GM21367 (cell line): ENCODE data around the gene RANGAP1.
"Not testable (repeated sequence)": the region's sequence is repeated elsewhere in the genome, so short reads cannot be mapped to it uniquely, and the experiment has no call there.

Source experiments
- ATAC-seq: cut with Tn5 transposase; IDR thresholded peaks from one replicate; pipeline ENCODE4 v1.9.1; 2021; ENCODE audit not compliant: unreplicated experiment

RANGAP1 gene

DNA sequence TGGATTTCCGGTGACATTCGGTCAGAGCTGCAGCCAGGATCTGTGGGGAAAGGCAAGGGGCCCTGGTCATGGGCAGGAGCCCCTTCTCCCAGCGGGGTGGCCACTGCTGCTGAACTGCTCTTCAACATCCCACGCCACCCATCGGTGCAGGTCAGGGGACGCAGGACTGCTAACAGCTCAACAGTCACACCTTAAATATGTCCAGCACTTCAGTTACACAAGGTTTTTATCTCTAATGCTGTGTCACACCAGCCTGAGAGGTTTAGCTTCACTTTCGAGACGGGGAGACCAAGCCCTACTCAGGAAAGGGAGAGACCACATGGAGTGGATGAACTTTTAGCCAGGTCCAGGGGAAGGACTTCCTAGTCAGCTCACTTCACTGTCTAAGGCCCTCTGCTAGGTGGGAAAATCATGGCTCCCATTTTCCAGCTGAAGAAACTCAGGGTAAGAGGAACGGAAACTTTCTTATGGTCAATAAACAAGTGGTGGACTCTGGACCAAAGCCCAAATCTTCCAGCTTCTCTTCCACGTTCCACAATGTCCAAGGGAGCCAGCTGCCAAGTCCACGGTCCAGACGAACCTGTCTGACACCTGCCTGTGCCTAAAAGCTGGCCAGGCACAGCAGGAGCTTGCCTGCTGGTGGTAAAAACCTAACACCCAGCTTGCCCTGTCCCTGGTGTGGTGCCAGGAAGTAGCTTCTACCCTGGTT, 24.3 kb downstream of the RANGAP1 start:
- ATAC-seq = no peak

DNA sequence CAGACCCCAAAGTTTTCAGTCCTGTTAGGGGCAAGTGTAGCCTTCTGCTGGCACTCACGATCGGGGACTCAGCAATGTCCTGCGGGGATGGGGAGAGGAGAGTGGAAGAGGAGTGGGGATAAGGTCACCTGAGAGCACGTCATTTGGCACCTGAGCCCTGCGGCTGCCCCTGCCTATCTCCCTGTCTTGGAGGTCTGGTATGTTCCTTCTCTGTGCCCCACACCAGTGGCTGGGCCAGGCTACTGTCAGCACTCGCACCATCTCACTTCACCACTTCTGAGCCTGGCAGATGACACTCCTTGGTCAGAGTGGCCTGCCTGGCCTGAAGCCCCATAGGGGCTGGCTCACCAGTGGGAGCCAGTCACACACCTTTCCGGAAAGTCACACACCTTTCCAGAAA, 25.1 kb downstream of the RANGAP1 start:
- no peak for ATAC-seq

DNA sequence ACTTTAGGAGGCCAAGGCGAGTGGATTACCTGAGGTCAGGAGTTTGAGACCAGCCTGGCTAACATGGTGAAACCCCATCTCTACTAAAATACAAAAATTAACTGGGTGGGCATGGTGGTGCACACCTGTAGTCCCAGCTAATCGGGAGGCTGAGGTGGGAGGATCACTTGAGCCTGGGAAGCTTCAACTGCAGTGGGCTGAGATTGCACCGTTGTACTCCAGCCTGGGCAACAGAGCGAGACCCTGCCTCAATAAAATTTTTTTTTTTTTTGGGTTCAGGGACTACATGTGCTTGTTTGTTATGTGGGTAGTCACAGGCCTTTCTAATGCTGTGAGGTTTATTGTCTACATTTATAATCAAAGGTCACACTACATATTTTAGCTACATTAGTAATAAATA, 26.2 kb downstream of the RANGAP1 start:
- not testable (repeated sequence) for ATAC-seq

DNA sequence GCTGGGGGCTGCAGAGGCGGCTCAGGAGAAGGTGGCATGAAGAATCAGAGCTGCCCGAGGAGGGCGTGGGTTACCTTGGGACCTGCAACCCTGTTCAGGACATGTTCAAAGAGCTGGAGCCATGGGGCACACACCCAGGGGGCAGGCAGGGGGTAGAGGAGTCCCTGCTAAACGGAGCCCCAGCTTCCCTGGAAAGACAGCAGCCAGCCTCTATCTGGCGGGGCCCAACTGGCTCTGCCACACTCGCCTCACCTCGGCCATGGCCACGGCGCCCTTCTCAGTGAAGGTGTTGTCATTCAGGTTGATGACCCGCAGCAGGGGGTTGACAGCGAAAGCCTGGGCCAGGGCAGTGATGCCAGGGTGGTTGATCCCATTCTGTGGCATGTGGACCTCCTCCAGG, 28.3 kb downstream of the RANGAP1 start:
- no peak for ATAC-seq

DNA sequence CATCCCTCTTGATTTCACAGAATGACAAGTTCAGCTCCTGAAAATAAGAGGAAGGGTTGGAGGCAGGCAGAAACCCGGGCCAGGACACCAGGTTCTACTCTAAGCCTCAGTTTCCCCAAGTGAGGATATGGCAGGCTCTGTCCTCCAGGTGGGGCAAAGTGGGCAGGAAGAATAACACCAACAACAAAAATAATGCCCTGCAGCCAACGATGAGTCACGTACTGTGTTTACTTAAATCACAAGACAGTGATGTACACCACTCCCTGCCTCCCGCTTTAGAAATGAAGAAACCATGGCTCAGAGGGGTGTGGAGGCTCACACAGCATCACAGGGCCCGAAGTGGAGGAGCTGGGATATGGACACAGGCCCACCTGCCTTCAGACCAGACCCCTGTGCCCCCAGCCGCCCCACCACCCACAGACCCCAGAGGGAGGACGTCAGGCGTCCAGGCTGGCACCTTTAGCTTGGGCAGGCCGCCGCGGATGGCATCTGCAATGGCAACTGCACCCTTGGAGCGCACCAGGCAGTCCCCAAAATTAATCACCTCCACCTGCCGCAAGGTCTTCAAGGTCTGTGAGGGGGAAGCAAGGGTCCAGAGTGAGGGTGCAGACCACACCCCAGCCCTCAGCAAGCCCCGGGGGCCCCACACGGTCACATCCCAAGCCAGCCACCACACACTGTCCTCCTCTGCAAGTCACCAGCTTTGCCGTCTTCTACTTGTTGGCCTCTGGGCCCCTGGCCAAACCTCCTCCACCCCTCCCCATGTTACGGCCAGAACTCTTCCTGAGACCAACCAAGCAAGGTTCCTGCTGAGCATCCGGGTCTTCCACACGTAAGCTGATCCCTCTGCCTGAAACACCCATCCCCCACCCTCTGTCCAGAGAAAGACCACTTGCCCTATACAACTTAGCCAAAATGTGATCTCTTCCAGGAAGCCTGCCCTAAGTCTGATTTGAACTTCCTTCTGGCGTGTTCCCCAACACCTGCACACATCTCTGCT, 29.4 kb downstream of the RANGAP1 start:
- no peak for ATAC-seq

DNA sequence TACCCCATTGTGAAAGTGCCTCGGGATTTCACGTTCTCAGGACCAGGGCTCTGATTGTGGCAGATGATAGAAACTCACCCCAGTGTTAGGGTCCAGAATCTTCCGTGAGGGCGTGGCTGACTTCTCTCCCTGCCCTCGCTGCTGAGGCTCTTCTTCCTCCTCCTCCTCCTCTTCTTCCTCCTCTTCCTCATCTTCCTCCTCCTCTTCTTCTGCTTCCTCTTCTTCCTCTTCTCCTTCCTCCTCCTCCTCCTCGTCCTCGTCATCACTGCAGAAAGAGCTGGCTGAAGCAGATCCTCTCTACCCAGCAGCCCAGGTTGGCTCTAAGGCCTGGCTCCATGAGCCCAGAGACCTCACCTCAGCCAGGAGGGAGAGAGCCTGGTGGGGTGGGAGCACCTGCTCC, 31.8 kb downstream of the RANGAP1 start:
- ATAC-seq = no peak

DNA sequence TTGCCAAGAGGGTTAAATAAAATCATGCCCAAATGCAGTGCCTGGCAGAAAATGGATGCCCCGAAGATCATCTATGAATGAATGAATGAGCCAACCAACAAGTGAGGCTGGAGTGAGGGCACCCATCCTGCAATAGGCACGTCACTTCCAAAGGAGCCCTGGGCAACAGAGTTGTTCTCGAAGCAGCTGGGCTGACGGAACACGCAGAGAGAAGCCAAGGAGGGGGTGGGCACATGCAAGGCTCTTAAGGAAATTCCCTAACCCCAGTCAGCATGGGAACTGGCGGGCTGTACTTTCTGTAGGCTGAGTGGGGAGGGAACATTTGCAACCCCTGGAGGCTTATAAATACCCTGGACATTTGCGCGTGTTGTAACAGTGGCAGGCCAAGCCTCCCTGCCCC, 33.6 kb downstream of the RANGAP1 start:
- ATAC-seq = no peak

DNA sequence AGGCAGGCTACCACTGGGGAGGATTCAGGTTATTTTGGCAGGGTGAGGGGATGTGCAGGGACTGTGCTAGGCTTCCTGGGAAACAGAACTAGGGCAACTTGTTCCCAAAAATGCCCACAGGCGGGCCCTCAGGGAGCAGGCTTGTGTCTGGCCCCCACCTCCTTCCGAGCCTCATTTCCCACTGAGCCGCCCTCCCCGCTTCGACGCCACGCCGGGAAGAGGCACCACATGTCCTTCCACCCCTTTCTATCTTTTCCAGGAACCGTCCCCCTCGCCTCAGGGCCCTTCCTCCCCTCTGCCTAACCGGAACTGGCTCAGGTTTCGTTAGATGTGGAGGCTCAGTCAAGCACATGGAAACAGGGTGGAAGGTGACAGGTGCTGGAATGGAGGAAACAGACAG, 35.9 kb downstream of the RANGAP1 start:
- no peak for ATAC-seq

DNA sequence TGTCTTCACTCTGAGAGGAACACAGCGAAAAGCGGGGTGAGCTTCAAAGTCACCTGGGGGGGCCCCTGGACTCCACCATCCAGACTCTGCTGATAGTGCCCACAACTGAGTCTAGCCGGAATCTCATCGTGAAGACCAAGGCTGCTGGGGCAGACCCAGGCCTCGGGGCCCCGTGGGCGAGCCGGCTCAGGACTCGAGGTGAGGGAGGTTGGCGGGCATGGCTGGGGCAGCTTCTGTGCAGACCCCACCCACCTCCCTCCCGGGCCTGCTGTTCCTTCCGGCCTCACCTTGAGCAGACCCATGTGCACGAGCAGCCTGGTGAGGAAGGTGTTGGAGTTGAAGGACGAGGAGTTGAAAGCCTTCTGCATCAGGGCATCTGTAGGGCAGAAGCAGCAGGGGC, 36.5 kb downstream of the RANGAP1 start:
- ATAC-seq = no peak

DNA sequence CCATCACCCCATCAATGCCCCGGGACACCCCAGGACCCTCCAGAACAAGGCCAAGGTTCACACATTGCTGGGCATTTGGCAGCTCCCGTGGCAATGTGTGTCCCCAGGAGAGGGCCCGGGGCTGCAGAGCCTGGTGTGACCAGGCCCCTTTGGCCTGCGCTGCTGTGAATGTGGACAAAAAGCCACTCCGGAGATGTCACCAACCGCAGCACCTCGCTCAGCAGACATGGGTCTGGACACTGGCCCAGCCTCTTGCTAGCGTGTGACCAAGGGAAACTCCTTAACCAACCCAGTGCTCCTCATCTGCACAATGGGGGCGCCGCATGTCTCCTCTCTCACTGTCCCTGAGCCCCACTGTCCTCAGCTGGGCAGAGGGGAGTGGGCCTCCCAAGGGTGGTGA, 37.2 kb downstream of the RANGAP1 start:
- ATAC-seq = no peak

DNA sequence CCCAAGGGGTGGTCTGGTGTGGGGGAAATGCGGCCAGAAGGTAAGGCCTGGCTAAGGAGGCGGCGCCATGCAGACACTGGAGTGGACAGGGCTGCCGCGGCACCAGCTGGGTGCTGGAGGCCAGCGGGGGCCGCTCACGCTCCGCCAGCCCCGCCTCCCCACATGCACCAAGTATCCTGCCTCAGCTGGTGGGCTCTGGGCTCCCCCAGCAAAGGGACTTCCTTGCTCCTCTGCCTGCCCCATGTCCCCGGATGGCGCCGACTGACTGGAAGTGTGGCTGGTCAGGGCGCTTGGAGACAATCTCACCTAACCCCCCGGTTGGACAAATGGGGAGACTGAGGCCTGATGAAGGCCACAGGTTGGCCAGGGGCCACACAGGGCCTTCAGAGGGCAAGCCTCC, 37.7 kb downstream of the RANGAP1 start:
- ATAC-seq = no peak

DNA sequence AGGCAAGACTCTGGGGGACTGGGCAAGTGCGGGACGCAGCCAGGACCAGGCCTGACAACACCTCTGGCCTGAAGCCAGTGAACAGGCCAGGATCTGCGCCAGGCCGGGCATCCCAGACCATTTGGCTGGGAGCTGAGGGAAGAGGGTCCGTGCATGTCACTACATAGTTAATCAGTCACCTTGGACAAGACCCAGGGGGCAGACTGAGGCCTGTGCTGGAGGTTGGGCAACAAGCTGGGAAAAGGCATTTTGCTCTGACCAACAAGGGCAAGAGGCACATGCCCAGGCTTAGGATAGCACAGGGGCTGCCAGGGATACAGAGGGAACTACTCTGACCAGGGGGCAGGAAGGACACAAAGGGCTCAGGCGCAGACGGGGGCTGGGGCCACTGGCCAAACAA, 38.3 kb downstream of the RANGAP1 start:
- no peak for ATAC-seq

DNA sequence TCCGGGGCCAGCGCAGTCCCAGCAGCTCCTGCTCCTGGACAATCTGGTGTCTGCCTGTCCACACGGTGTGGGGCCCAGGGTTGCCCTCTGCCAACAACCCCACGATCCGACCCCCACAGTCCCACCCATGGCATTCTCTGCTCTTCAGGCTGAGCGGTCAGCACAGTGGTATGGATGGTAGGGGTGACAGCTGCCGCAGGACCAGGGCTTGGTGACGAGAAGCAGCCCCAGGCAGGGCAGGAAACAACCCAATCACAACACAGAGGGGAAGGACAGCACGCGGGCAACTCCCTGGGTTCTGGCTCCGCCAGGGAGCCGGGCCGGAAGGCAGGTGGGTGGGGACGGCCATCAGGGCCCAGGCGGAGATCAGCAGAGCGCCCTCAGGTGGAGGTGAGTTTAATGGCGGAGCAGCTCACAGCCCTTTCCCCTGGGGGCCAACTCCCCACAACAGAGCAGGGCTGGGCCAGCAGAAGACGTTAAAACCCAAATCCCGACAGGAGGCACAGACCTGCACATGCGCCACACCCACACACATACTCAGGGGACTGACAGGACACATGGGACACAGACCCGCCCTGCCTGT, 40.0 kb downstream of the RANGAP1 start:
- no peak for ATAC-seq

DNA sequence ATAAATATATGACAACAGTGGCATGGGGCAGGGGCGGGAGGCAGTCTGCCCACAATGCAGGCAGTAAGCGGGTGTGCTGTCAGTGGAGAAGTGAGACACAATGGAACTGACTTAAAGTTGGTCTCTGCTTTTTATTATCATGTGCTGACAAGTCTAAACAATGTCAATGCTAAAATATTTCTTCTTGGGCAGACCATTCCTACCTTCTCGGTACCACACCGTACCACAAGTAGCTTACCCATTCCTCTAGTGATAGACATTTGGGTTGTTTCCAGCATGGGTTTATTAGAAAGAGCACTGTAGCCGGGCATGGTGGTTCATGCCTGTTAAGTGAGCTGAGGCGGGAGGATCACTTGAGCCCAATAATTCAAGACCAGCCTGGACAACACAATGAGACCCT, 42.6 kb downstream of the RANGAP1 start:
- no peak for ATAC-seq

DNA sequence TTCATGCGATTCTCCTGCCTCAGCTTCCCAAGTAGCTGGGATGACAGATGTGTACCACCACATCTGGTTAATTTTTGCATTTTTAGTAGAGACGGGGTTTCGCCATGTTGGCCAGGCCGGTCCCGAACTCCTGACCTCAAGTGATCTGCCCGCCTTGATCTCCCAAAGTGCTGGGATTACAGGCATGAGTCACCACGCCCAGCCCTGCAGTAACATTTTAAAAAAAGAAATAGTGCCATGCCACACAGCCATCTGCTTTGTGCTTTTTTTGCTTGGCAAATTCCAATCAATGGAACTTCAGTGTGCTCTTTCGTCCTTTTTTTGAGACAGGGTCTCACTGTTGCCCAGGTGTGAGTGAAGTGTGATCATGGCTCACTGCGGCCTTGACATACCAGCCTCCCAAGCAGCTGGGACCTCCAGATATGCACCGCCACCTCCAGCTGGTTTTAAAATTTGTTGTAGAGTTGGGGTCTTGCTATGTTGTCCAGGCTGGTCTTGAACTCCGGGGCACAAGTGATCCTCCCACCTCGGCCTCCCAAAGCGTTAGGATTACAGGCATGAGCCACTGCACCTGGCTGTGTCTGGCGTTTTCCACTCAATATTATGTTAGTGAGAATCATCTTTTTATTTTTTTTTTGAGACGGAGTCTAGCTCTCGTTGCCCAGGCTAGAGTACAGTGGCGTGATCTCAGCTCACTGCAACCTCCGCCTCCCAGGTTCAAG, 43.4 kb downstream of the RANGAP1 start:
- no peak for ATAC-seq

DNA sequence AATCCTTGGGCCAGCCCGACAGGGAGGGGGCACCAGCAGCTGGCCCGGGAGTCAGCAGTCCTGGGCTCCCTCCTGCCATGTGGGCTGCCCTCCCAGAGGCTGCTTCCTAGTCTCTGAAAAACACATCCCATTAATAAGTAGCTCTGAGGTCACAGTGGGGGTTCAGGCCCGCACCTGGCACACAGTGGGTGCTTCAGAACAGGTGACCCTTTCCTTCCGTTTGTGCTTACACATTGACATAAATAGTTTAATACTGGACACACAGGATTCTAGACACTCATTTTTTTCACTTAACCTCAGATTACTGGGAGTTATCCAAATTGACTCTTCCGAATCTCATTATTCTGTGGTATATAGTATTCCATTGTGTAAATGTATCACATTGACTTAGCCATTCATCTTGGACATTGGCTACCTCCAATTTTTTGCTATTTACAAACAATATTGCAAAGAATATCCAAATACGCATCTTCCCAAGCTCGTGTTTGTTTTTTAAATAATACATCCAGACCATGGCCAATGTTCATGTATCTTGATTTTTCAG, 44.8 kb downstream of the RANGAP1 start:
- no peak for ATAC-seq

DNA sequence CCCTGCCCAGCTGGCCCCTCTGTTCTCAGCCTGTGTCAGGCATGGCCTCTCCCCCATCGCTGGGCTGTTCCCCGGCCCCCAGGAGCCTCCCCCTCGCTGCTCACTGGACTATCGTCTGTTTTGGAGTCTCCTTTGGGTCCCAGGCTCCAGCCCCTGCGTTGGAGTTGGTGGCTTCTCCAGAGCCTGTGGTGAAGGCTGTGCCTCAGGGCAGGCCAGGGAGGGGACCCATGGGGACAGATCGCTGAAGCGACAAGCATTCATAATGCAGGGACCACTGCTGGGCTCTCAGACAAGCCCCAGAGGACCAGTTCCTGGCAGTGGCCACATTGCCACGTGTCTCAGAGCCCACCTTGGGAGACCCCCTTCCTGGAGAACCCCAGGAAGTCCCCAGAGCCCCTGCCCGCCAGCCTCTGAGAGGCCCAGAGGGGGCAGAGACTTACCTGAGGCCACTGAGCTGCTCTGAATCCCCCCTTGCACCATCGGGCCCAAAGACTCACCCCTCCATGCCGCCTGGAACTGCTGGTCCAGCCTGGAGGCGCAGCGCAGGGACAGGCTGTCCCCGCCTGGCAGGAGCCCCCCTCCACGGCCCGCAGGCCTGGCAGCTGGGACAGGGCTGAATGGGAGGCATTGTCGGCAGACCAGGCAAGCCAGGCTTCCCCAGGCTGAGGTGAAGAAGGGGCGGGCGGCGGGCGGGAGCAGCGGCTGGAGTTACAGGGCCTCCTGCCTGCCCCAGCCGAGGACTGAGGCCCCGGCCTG, 45.4 kb downstream of the RANGAP1 start, which contains the start of gene CHADL:
Gene CHADL (minus strand): TSS at position 555 of the 756 bp plus-strand sequence. CDS start 50 bp downstream, at position 505.
- no peak for ATAC-seq

DNA sequence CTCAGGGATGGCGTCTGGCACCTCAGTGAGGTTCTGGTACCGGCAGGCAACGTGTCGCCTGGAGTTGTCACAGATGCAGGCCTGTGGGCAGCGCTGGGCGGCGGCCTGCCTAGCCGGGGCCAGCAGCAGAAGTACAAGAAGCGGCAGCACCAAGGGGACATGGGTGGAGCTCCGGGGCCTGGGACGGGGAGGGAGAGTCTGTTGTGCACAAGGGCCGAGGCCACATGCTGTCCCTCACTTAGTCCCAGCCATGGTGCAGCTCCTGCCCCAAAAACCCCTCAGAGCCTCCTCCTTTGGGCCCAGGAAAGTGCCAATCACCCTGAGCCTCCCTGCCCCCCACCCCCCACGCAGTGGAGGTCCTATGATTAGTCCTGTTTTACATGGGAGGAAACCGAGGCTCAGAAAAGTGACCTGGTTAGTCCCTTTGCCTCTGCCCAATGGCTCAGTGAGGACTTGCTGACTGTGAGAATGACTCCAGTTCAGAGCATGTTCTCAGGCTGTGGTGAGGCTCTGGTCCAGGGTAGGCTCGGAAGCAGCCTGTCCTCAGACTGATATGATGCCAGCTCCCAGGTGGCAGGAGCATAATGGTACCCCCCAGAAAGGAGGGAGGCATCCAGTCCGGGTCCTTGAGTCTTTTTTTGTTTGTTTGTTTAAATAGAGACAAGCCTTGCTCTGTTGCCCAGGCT, 46.4 kb downstream of the RANGAP1 start:
- no peak for ATAC-seq
